K562 (cell line): Measurements from ENCODE around the gene GPATCH4. TPM values are rescaled to one million over a fixed set of nuclear protein-coding genes. Genes with fewer than 3 reads are reported as not detected.
A peak's percentile ranks its signal among the peaks of the same experiment; 100 is the strongest.

Experiments used
- CHD7 ChIP-seq: fragments of 200-600 bp; sonication (generic); IDR thresholded peaks from one replicate; pipeline ENCODE4 v1.6.1; 2012; ENCODE audit warnings: mild to moderate bottlenecking, low read depth, low read length, inconsistent platforms
- E2F8 ChIP-seq: fragments of 450-650 bp; IDR thresholded peaks from 2 replicates; pipeline ENCODE4 v1.7.1; 2018; ENCODE audit warnings: mild to moderate bottlenecking, low read depth; ENCODE audit not compliant: partially characterized antibody
- FOXJ3 ChIP-seq: sonication (generic); formaldehyde crosslinking; IDR thresholded peaks from 2 replicates; pipeline ENCODE4 v1.4.0; 2020; ENCODE audit warnings: mild to moderate bottlenecking, missing genetic modification reagents
- GTF2A2 ChIP-seq: IDR thresholded peaks from 2 replicates; pipeline ENCODE4 v1.6.1; 2016; ENCODE audit warnings: mild to moderate bottlenecking, missing genetic modification characterization, missing compliant biosample characterization
- LARP7 ChIP-seq: fragments of 450-650 bp; IDR thresholded peaks from 2 replicates; pipeline ENCODE4 v1.6.1; 2016
- MCM7 ChIP-seq, 2 experiments: fragments of 450-650 bp; IDR thresholded peaks; 2 replicates each; pipeline ENCODE4 v1.6.1; 2016 to 2018
- POU5F1 ChIP-seq: fragments of 150-350 bp; IDR thresholded peaks from 2 replicates; pipeline ENCODE4 v1.6.1; 2014; ENCODE audit warnings: borderline replicate concordance, low read length, low read depth, mild to moderate bottlenecking; ENCODE audit not compliant: partially characterized antibody
- RBFOX2 ChIP-seq: fragments of 200-400 bp; formaldehyde crosslinking; IDR thresholded peaks from 2 replicates; pipeline ENCODE4 v1.6.1; 2017; ENCODE audit warnings: low read depth, mild to moderate bottlenecking, low read length, moderate library complexity
- U2AF1 ChIP-seq: fragments of 200-400 bp; formaldehyde crosslinking; optimal IDR thresholded peaks from 2 replicates; pipeline ENCODE3; 2017; ENCODE audit warnings: mild to moderate bottlenecking, low read depth, low read length, moderate library complexity
- ZC3H11A ChIP-seq: IDR thresholded peaks from 2 replicates; pipeline ENCODE4 v1.6.1; 2012; ENCODE audit warnings: low read depth, low read length, improper control_type of control experiment
- ZFP1 ChIP-seq: fragments of 450-650 bp; formaldehyde crosslinking; IDR thresholded peaks from 2 replicates; pipeline ENCODE4 v1.4.0; 2020; ENCODE audit warnings: mild to moderate bottlenecking, mixed read lengths
- ZNF277 ChIP-seq: fragments of 250-450 bp; sonication (Bioruptor Pico); IDR thresholded peaks from 2 replicates; pipeline ENCODE4 v1.8.0; 2022; ENCODE audit warnings: inconsistent platforms, mild to moderate bottlenecking, moderate library complexity, borderline replicate concordance
- polyA plus RNA-seq, 8 experiments: library from polyadenylated mRNA; depleted of rRNA in 4 of 8; stranded (reverse) in 5 of 8; unstranded in 3 of 8; fragments of >200 nt; fragmentation: Nextera tagmentation in 2 of 8; fragmentation: Illumina TruSeq in 1 of 8; extraction: Ambion mirVana in 2 of 8; extraction: Trizol in 1 of 8; gene quantifications; 2 replicates each; pipeline versions ENCODE4 v1.2.1 to v1.2.3, GENCODE V29; 2011 to 2014; ENCODE audit warnings: inconsistent platforms in 1 of 8, missing spikeins in 1 of 8
- total RNA-seq, 7 experiments: library from RNA; depleted of rRNA in 6 of 7; stranded (reverse); fragments of >200 nt in 6 of 7; fragmentation: Illumina TruSeq in 2 of 7; extraction: Trizol in 2 of 7; gene quantifications; 2 replicates each; pipeline versions ENCODE4 v1.2.1 to v1.2.3, GENCODE V29; 2011 to 2021; ENCODE audit warnings: low replicate concordance in 1 of 7

The GPATCH4 gene
- total and polyA plus RNA-seq, 9 of the 15 experiments (the other 6 are each of a cell fraction or from before 2014, with no cell fraction given): 43.7 to 105 (median 76.5) TPM

- TF ChIP-seq CHD7: no peak
- TF ChIP-seq GTF2A2 (tag): no peak
- no peak for TF ChIP-seq LARP7
- TF ChIP-seq ZFP1 (CRISPR knock-in tag): no peak
- TF ChIP-seq MCM7 (IDR thresholded peaks at IDR 0.05): no peak
- TF ChIP-seq ZC3H11A: no peak
- TF ChIP-seq RBFOX2: peak; percentile 26; the same call in 1 of the 2 replicates
- TF ChIP-seq ZNF277 (CRISPR knock-in tag): no peak
- TF ChIP-seq FOXJ3: no peak
- no peak for TF ChIP-seq POU5F1
- TF ChIP-seq E2F8: no peak
- peak; percentile 63 for TF ChIP-seq U2AF1
Measured at GRCh38 chr1:156624814-156625435, 23.6 kb upstream of the GPATCH4 start (continued).
